Suprapubic skin (tissue), 4 donors: ENCODE results near the gene EVA1C.

Experiments
- CTCF ChIP-seq, 2 donors: fragments of 200-600 bp in 1 of 2; fragments of 450-650 bp in 1 of 2; sonication (generic) in 1 of 2; IDR thresholded peaks; one replicate each; pipeline ENCODE4 v1.5.1; 2016 to 2019; ENCODE audit warnings: antibody characterized with exemption in 2 of 2, mild to moderate bottlenecking in 1 of 2, moderate library complexity in 1 of 2
- EP300 ChIP-seq: sonication (generic); formaldehyde crosslinking; IDR thresholded peaks from one replicate; pipeline ENCODE4 v1.6.1; 2017; ENCODE audit warnings: antibody characterized with exemption
- POLR2A ChIP-seq, 2 donors: fragments of 450-650 bp; IDR thresholded peaks; one replicate each; pipeline ENCODE4 v1.6.1; 2017; ENCODE audit warnings: antibody characterized with exemption in 2 of 2, mild to moderate bottlenecking in 2 of 2, moderate library complexity in 2 of 2
- POLR2AphosphoS5 ChIP-seq, 3 donors: sonication (generic); formaldehyde crosslinking; IDR thresholded peaks; one replicate each; pipeline ENCODE4 v1.6.1; 2017; ENCODE audit warnings: antibody characterized with exemption in 3 of 3

GRCh38 chr21:32377506-32377905, 35.0 kb upstream of the EVA1C start:
- TF ChIP-seq CTCF (IDR thresholded peaks at IDR 0.05) (no peak), POLR2A (IDR thresholded peaks at IDR 0.05) (no peak), POLR2AphosphoS5 (IDR thresholded peaks at IDR 0.05) (no peak), EP300 (no peak)
